NT2/D1 (cell line): ENCODE data around the gene PHACTR2.
"Not testable (repeated sequence)": the region's sequence is repeated elsewhere in the genome, so short reads cannot be mapped to it uniquely, and the experiment has no call there.

Experiments
- DNase-seq: peaks from one replicate; pipeline ENCODE4 v3.0.0-alpha.2; 2011; ENCODE audit warnings: low read depth, low spot score
- H3K27me3 ChIP-seq: 2 replicates; pipeline ENCODE4 v1.6.0; 2011; ENCODE audit warnings: mild to moderate bottlenecking; ENCODE audit not compliant: insufficient read length, insufficient read depth
- H3K36me3 ChIP-seq: 2 replicates; pipeline ENCODE4 v1.6.1; 2011; ENCODE audit warnings: mild to moderate bottlenecking, low read length, mixed read lengths; ENCODE audit not compliant: insufficient read depth, insufficient read length
- H3K4me1 ChIP-seq: 2 replicates; pipeline ENCODE4 v1.5.1; 2011; ENCODE audit not compliant: insufficient read depth, insufficient read length
- H3K4me3 ChIP-seq: 2 replicates; pipeline ENCODE4 v1.5.1; 2011; ENCODE audit warnings: low read depth; ENCODE audit not compliant: insufficient read length
- H3K9ac ChIP-seq: 2 replicates; pipeline ENCODE4 v1.6.0; 2011; ENCODE audit warnings: low read depth; ENCODE audit not compliant: insufficient read length
- H3K9me3 ChIP-seq: 2 replicates; pipeline ENCODE4 v1.5.1; 2011; ENCODE audit warnings: mild to moderate bottlenecking, low read length; ENCODE audit not compliant: insufficient read depth
- SUZ12 ChIP-seq: IDR thresholded peaks from 2 replicates; pipeline ENCODE4 v1.6.1; 2011; ENCODE audit not compliant: insufficient read length, insufficient read depth; ENCODE audit errors: extremely low read depth
- YY1 ChIP-seq: IDR thresholded peaks from 2 replicates; pipeline ENCODE4 v1.6.1; 2011; ENCODE audit not compliant: insufficient read length, insufficient read depth
- ZNF274 ChIP-seq: IDR thresholded peaks from 2 replicates; pipeline ENCODE4 v1.6.1; 2011; ENCODE audit warnings: mild to moderate bottlenecking, low read depth, low read length

The PHACTR2 gene

DNA sequence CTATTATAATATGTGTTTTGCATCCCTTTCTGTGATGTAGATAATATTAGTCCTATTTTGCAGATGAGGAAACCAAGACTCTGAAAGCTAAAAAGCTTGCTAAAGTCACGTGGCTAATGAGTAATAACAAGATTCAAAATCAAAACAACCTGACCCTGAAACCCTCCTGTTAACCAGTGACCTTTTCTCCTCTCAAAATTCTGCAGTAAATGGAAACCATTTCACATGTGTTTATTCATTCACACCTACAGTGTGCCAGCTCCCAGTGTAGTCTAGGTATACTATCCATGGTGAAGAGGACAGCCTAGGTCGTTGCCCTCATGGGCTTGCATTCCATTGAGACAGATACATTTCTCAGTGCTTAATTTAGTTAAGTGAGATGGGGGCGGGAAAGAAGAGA lies 30.6 kb upstream of the PHACTR2 start:
- no peak for DNase-seq
- Histone ChIP-seq H3K9ac (no peak overlapping the region), H3K36me3 (no peaks in the 10 kb centered on the region), H3K4me1 (no peaks in the 10 kb centered on the region), H3K9me3 (no peaks in the 10 kb centered on the region), H3K4me3 (no peak overlapping the region), H3K27me3 (no peaks in the 10 kb centered on the region)
- TF ChIP-seq SUZ12: no peak
- TF ChIP-seq ZNF274: no peak
- TF ChIP-seq YY1: no peak

DNA sequence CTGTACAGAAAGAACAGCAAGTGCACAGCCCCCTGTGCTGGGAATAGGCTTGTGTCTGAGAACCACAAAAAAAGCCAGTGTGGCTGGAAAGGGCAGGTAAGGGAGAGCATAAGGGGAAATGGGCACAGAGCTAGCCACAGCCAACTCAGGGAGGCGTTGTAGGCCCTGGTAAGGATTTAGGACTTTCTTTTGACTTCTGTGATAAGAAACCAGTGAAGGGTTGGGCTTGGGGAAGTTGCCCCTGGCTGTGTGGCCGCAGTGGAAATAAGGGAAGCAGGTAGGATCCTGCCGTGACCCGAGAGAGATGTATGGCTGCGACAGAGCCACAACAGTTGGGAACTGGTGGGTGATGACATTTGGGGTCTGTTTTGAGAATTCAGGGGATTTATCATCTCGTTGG lies 30.0 kb upstream of the PHACTR2 start:
- no peaks in the 10 kb centered on the region for H3K36me3 ChIP-seq
- no peaks in the 10 kb centered on the region for H3K9me3 ChIP-seq
- TF ChIP-seq SUZ12: no peak
- TF ChIP-seq YY1: no peak
- TF ChIP-seq ZNF274: no peak
- no peak overlapping the region for H3K4me3 ChIP-seq
- no peak overlapping the region for H3K9ac ChIP-seq
- H3K27me3 ChIP-seq: no peaks in the 10 kb centered on the region
- no peak for DNase-seq
- H3K4me1 ChIP-seq: peaks cover 2% of the 10 kb centered on the region

DNA sequence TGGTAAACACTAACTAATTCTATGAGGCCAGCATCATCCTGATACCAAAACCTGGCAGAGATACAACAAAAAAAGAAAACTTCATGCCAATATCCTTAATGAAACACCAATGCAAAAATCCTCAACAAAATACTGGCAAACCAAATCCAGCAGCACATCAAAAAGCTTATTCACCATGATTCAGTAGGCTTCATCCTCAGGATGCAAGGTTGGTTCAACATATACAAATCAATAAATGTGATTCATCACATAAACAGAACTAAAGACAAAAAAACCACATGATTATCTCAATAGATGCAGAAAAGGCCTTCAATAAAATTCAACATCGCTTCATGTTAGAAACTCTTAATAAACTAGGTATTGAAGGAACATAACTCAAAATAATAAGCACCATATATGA lies 28.4 kb upstream of the PHACTR2 start:
- H3K27me3 ChIP-seq, H3K9me3 ChIP-seq, DNase-seq, H3K36me3 ChIP-seq, H3K9ac ChIP-seq, H3K4me1 ChIP-seq, H3K4me3 ChIP-seq: not testable (repeated sequence)

DNA sequence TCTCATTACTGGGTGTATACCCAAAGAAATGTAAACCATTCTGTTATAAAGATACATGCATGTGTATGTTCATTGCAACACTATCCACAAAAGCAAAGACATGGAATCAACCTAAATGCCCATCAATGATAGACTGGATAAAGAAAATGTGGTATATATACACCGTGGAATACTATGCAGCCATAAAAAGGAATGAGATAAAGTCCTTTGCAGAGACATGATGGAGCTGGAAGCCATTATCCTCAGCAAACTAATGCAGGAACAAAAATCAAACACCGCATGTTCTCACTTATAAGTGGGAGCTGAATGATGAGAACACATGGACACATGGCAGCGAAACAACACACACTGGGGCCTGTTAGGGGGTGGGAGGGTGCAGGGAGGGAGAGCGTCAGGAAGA lies 26.4 kb upstream of the PHACTR2 start:
- not testable (repeated sequence) for H3K9ac ChIP-seq, H3K36me3 ChIP-seq, H3K4me3 ChIP-seq, H3K9me3 ChIP-seq, H3K27me3 ChIP-seq, H3K4me1 ChIP-seq, DNase-seq

DNA sequence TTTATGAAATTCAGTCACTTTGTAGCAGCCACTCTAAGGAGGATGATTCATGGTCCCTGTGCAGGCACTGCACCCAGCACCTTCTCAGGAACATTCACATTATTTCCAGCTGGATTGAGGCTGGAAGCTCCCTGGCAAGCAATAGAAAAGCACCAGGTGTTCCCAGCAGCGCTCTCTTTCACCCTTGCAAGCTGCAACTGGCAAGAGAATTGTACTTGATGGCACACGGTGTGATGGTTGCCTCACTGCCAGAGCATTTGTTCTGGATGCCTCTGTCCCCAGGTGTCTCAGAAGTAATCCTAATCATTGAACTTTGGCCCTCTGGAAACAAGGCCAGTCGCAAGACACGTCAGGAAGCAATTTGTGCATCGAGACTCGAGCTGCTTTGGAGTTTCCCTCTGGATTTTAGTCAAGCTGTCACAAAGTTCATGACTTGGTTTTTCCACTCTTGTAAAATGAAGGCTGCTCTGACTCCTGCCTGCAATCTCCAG lies 24.9 kb upstream of the PHACTR2 start:
- Histone ChIP-seq H3K4me3 (no peak overlapping the region), H3K4me1 (peaks cover 2% of the 10 kb centered on the region), H3K9me3 (peaks cover 5% of the 10 kb centered on the region; the same call in 1 of the 2 replicates), H3K36me3 (no peaks in the 10 kb centered on the region), H3K9ac (no peak overlapping the region), H3K27me3 (no peaks in the 10 kb centered on the region)
- no peak for DNase-seq
- TF ChIP-seq YY1 (no peak), ZNF274 (no peak), SUZ12 (no peak)

DNA sequence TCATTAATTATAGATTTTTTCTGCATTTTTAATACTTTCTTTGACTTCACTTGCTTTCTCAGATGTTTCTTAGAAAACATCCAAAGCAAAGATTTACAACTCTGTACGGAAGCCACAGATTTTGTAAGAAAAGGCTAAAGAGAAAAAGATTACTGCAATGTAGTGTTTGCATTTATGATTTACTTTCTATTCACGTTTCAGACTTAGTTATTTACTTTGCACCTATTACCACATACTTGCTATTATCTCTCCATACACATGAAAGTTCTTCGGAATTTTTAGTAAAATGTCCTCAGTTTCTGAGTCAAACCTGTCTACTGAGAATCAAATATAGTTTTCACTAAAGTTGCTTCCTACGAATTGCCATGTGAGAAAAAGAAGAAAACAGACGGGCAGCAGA lies 22.2 kb upstream of the PHACTR2 start:
- no peak overlapping the region for H3K9ac ChIP-seq
- no peaks in the 10 kb centered on the region for H3K27me3 ChIP-seq
- no peaks in the 10 kb centered on the region for H3K36me3 ChIP-seq
- DNase-seq: no peak
- H3K4me1 ChIP-seq: peaks cover 2% of the 10 kb centered on the region
- TF ChIP-seq SUZ12: no peak
- TF ChIP-seq ZNF274: no peak
- TF ChIP-seq YY1: no peak
- peaks cover 18% of the 10 kb centered on the region; the same call in 1 of the 2 replicates for H3K9me3 ChIP-seq
- H3K4me3 ChIP-seq: no peak overlapping the region

DNA sequence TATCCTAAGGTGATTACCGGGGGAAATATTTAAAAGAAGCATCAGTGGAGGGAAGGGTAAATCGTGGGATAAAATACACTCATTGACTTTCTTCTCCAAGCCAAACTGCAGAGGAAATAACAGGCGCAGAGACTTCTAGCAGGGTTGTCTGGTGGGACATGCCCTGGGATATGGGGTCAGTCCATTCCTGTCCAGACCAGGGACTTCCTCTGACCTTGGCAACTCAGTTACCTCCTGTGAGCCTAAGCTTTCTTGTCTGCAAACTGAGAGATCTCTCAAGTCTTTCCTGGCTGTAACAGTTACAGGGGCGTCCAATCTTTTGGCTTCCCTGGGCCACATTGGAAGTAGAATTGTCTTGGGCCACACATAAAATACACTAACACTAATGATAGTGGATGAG lies 21.7 kb upstream of the PHACTR2 start:
- TF ChIP-seq ZNF274 (no peak), SUZ12 (no peak), YY1 (no peak)
- Histone ChIP-seq H3K9ac (no peak overlapping the region), H3K36me3 (no peaks in the 10 kb centered on the region), H3K4me3 (no peak overlapping the region), H3K9me3 (peaks cover 18% of the 10 kb centered on the region; the same call in 1 of the 2 replicates), H3K27me3 (no peaks in the 10 kb centered on the region), H3K4me1 (peaks cover 2% of the 10 kb centered on the region)
- no peak for DNase-seq

DNA sequence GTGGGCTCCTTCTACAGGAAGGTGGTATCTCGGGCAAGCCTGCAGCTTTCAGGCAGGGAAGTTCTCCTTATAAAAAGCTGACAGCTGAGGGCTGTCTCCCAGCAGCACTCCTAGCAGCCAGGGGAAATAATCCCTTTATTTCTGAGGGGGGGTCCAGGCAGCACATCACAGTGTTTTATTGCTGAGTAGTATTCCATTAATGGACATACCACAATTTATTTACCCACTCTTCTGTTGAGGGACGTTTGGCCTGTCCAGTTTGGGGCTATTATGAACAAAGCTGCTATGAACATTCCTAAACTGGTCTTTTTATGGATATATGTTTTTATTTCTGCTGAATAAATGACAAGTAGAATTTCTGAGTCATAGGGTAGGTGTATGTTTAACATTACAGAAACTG lies 20.0 kb upstream of the PHACTR2 start:
- Histone ChIP-seq H3K9ac (no peak overlapping the region), H3K4me3 (no peak overlapping the region), H3K27me3 (no peaks in the 10 kb centered on the region), H3K9me3 (peaks cover 18% of the 10 kb centered on the region; the same call in 1 of the 2 replicates), H3K4me1 (no peaks in the 10 kb centered on the region), H3K36me3 (no peaks in the 10 kb centered on the region)
- TF ChIP-seq ZNF274 (no peak), YY1 (no peak), SUZ12 (no peak)
- DNase-seq: no peak

DNA sequence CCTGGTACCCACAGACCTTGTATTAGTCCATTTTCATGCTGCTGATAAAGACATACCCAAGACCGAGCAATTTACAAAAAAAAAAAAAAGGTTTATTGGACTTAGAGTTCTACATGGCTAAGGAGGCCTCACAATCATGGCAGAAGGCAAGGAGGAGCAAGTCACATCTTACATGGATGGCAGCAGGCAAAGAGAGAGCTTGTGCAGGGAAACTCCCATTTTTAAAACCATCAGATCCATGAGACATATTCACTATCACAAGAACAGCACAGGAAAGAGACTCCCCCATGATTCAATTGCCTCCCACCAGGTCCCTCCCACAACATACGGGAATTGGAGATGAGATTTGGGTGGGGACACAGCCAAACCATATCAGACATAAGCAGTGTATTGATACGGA lies 17.6 kb upstream of the PHACTR2 start:
- peaks cover 18% of the 10 kb centered on the region; the same call in 1 of the 2 replicates for H3K9me3 ChIP-seq
- DNase-seq, H3K9ac ChIP-seq, H3K4me1 ChIP-seq, H3K36me3 ChIP-seq, H3K27me3 ChIP-seq, H3K4me3 ChIP-seq: not testable (repeated sequence)
